CD4-positive, alpha-beta T cell treated with Interleukin-10 for 1 hour (primary cell): ENCODE measurements around the gene EHD3.
A peak's percentile ranks its signal among the peaks of the same experiment; 100 is the strongest.

Source experiments
- DNase-seq: peaks from one replicate; pipeline ENCODE4 v3.0.0-alpha.2; 2020

EHD3 gene

GRCh38 chr2:31233741-31234682 lies at the start of gene EHD3:
TSS of gene EHD3 (plus strand) at chr2:31234152. CDS start at chr2:31234622, 470 bp downstream.
- DNase-seq = peak; percentile 81

GRCh38 chr2:31187166-31187565 lies 46.8 kb upstream of the EHD3 start:
- DNase-seq = no peak

- DNase-seq = no peak
Observed at GRCh38 chr2:31188131-31188530, 45.8 kb upstream of the EHD3 start.

GRCh38 chr2:31189141-31189540 lies 44.8 kb upstream of the EHD3 start:
- DNase-seq = no peak

GRCh38 chr2:31190188-31190587 lies 43.8 kb upstream of the EHD3 start:
- DNase-seq = no peak

GRCh38 chr2:31191931-31192330 lies 42.0 kb upstream of the EHD3 start:
- no peak for DNase-seq

- no peak for DNase-seq
Observed at GRCh38 chr2:31192396-31192795, 41.6 kb upstream of the EHD3 start.

- DNase-seq = no peak
Observed at GRCh38 chr2:31192851-31193392, 41.0 kb upstream of the EHD3 start.

- no peak for DNase-seq
Observed at GRCh38 chr2:31193806-31194205, 40.1 kb upstream of the EHD3 start.

GRCh38 chr2:31196622-31197021 lies 37.3 kb upstream of the EHD3 start:
- no peak for DNase-seq

- no peak for DNase-seq
Observed at GRCh38 chr2:31197166-31197565, 36.8 kb upstream of the EHD3 start.

GRCh38 chr2:31197669-31198068 lies 36.3 kb upstream of the EHD3 start:
- DNase-seq = no peak

GRCh38 chr2:31199206-31199605 lies 34.7 kb upstream of the EHD3 start:
- no peak for DNase-seq

GRCh38 chr2:31200972-31201371 lies 33.0 kb upstream of the EHD3 start:
- no peak for DNase-seq

- DNase-seq = no peak
Observed at GRCh38 chr2:31202041-31202440, 31.9 kb upstream of the EHD3 start.

GRCh38 chr2:31202833-31203232 lies 31.1 kb upstream of the EHD3 start:
- DNase-seq = no peak

- DNase-seq = no peak
Observed at GRCh38 chr2:31203916-31204315, 30.0 kb upstream of the EHD3 start.

GRCh38 chr2:31204783-31205182 lies 29.2 kb upstream of the EHD3 start:
- no peak for DNase-seq

GRCh38 chr2:31205186-31205585 lies 28.8 kb upstream of the EHD3 start:
- no peak for DNase-seq

GRCh38 chr2:31205613-31206012 lies 28.3 kb upstream of the EHD3 start:
- no peak for DNase-seq

GRCh38 chr2:31207790-31208189 lies 26.2 kb upstream of the EHD3 start:
- no peak for DNase-seq

GRCh38 chr2:31208240-31208639 lies 25.7 kb upstream of the EHD3 start:
- DNase-seq = no peak

- DNase-seq = no peak
Observed at GRCh38 chr2:31212659-31213600, 21.0 kb upstream of the EHD3 start.
